Sigmoid colon (tissue), 3 donors: ENCODE results near the gene MBNL1.

Experiments used
- POLR2A ChIP-seq, 2 donors: fragments of 450-650 bp; IDR thresholded peaks; one replicate each; pipeline ENCODE4 v1.6.1; 2016; ENCODE audit warnings: antibody characterized with exemption in 2 of 2, mild to moderate bottlenecking in 2 of 2, moderate library complexity in 2 of 2
- TF ChIP-seq, protein P1 (sequence below), 4 experiments: fragments of 450-650 bp in 3 of 4; fragments of 200-600 bp in 1 of 4; IDR thresholded peaks; one replicate each; pipeline ENCODE4 v1.5.1; 2016 to 2019; ENCODE audit warnings: antibody characterized with exemption in 4 of 4, mild to moderate bottlenecking in 3 of 4, moderate library complexity in 2 of 4

DNA sequence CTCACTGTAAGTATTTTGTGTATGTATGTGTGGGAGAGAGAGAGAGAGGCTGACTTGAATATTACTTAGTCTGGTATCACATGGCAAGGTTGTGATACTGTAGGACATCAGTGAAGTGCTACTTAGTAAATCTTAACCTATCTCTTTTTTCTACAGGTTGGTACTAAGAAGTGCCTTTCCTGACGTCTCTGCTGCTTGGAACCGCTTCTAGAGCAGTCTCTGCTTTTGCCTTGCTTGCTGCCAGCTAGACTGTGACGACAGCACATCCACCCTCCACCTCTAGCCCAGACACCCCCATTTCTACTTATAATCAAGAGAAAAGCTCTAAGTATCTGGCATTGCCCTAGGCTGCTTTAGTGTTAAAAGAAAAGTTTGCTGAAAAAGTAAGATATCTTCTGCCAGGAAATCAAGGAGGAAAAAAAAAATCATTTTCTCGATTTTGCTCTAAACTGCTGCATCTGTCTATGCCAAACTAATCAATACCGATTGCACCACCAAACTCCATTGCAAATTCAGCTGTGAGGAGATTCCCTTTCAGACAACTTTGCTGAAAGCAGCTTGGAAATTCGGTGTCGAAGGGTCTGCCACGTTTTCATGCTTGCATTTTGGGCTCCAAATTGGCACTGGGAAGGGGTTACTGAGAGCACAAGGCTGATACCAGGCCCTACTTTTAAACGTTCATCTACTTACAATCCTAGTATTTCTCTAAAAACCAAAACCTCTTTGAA lies 30.7 kb downstream of the MBNL1 start:
- TF ChIP-seq, protein P1, sequence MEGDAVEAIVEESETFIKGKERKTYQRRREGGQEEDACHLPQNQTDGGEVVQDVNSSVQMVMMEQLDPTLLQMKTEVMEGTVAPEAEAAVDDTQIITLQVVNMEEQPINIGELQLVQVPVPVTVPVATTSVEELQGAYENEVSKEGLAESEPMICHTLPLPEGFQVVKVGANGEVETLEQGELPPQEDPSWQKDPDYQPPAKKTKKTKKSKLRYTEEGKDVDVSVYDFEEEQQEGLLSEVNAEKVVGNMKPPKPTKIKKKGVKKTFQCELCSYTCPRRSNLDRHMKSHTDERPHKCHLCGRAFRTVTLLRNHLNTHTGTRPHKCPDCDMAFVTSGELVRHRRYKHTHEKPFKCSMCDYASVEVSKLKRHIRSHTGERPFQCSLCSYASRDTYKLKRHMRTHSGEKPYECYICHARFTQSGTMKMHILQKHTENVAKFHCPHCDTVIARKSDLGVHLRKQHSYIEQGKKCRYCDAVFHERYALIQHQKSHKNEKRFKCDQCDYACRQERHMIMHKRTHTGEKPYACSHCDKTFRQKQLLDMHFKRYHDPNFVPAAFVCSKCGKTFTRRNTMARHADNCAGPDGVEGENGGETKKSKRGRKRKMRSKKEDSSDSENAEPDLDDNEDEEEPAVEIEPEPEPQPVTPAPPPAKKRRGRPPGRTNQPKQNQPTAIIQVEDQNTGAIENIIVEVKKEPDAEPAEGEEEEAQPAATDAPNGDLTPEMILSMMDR (IDR thresholded peaks at IDR 0.05), result no peak
- TF ChIP-seq POLR2A (IDR thresholded peaks at IDR 0.05), result no peak
